HG02759 (cell line): ENCODE measurements around the gene RHOC.

Source experiments
- ATAC-seq: cut with Tn5 transposase; IDR thresholded peaks from one replicate; pipeline ENCODE4 v1.9.1; 2021; ENCODE audit warnings: mild to moderate bottlenecking, moderate library complexity; ENCODE audit not compliant: unreplicated experiment

The RHOC gene

DNA sequence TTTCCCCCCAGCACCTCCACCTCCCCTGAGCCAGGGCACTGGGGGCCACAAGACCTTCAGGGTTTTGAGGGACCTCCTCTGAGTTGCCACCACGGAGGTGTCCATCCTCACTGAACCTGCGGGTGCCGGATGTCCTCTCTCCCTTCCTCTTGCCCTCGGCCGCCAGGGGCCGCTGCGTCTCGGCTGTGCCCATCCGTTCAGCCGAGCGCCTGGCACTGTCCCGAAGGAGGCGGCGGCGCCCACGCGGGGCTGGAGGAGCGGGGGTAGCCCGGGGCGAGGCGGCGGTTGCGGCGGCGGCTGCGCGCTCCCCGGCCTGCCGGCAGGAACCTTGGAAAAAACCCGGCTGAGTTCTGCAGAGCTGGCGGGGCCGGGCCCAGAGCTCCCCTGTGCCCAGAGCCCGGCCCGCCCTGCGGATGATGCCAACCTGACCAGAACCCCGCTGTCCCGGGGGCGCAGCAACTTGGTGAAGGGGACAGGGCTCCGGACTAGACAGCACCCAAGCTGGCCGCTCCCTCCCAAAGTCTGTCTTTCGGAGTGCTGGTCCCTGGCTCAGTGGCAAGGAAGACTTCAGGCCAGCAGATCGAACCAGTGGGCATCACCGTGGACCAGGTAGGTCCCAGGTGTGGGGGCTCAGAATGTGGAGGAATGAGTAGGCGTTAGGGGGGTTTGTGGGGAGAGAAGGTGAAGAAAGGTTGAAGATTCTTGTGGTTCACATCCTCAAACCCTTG, 11.9 kb upstream of the RHOC start:
- ATAC-seq: no peak

DNA sequence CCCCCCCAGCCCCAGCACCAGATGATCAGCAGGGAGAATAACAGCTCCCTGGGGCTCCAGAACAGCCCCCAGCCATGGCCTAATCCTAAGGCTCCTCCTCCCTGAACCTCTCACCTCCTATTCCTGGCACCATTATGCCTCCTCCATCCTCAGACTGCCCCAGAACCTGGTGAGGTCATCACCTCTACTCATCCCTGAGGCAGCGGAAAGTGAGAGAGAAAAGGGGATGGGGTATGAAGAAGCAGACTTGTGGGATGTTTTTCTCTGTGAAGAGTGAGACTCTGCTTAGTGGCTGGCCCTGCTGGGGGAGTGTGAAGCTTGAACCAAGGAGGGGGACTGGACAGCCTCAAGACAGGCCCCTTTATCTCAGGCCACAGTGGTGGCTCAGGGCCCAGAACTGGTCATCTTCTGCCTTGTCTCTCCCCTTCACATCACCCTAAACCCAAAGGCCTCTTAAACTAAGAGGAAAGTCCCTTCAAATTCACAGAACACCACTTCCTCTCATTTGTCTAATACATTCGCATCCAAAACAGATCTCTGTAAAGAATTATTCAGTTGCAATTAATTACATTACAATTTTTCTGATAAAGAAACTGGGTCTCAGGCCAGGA, 10.4 kb upstream of the RHOC start:
- ATAC-seq: no peak

DNA sequence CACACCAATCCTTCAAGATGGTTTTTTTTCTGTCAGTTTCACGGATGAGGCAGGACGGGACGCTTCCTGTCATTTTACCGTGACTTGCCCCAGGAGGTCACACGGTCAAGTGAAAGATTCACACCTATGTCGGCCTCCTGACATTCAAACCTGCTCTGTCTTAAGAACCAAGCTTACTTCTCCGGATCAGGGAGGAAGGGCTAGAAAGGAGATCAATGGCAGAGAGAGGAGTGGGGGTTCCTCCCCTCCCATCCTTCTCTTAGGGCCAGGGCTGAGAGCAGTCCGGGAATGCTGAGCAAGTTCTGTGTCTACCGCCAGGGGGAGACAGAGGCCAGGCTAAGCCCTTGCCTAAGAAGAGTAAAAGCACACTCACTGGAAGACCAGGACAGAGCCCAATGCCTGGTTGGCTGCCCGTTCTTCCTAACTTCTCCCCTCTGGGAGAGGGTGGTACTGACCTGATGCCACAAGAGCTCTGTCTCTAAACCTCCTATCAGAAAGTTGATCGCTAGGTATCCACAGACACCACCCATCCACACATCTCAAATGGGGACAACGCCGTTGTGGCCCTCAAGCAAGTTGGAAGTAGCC, 9.3 kb upstream of the RHOC start:
- peak; percentile 20 for ATAC-seq

DNA sequence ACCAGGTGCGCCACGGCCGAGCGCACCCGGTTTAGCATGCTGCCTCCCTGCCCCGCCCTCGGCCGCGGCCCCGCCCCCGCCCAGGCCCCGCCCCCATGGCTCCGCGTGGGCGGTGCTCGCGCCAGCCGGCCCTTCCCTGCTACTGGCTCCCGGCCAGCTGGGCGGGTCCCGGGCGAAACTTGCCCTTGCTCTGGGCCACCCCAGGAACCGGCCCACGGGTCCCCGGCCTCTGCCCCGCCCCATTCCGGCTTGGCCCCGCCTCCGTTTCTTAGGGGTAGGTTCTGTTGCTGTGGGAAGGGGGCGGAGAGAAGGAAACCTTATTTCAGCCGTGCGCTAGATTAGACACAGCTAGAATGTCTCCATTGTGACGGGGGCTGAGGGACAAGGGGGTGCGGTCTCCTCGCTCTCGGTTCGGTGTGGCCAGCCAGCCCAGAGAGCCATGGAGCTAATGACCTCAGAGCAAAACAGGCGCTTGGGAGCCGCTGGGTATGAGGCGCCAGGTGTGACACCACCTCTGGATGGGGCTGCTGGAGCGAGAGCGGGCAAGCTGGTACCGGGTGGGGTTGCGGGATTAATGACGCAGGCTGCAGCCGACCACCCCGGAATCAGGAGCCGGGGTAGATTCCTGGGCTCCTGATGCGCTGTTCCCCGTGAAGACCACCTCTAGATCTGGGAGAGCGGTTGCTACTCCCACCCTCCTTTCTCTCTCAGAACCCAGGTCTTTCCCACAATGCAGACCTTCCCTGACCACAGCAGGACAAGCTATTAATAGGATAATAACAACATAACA, 8.5 kb upstream of the RHOC start, which contains the start of gene PPM1J:
PPM1J (minus strand) TSS at position 69 of the 790 bp plus-strand sequence; CDS start at position 38, 31 bp downstream.
- ATAC-seq: peak; percentile 81

DNA sequence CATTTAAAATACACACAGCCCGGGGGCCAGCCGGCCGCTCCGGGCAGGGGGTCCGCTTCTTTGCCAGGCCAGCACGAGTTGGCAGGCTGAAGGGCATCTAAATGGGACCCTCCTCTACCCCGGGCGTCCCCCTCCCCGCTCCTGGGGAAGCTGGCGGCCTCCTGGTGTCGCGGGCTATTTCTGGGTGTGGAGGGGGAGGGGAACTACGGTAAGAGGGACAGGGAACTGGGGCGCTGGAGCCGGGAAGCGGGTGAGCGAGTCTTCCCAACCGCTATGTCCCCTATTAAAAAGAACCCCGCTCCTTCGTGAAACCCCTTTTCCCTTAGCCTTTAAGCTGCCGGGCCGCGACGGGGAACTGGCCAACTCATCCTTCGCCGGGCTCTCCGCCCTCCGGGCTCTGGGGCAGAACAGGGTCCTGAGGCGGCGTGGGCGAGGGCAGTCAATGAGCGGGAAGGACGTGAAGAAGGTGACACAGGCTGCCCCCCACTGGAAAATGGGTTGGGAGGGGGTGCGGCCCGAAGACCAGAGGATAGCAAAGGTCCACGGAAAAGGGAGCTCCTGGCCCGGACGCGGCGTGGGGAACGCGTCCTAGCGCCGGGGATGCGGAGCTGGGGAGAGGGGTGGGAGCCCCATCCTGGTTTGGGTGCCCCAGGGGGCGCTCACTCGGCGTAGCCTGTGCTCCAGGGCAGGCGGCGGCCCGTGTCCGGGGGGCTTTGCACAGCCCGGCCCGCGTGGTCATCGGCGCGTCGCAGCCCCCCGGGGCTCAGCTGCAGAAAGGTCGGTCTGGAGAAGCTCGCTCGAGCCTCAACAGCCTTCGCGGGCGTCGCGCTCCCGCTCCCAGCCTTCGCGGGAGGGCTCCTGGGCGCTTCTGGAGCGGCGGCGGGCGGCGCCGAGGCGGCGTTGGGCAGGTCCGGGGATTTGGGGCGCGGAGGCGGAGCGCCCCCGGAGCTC, 7.7 kb upstream of the RHOC start:
- peak; percentile 8 for ATAC-seq

DNA sequence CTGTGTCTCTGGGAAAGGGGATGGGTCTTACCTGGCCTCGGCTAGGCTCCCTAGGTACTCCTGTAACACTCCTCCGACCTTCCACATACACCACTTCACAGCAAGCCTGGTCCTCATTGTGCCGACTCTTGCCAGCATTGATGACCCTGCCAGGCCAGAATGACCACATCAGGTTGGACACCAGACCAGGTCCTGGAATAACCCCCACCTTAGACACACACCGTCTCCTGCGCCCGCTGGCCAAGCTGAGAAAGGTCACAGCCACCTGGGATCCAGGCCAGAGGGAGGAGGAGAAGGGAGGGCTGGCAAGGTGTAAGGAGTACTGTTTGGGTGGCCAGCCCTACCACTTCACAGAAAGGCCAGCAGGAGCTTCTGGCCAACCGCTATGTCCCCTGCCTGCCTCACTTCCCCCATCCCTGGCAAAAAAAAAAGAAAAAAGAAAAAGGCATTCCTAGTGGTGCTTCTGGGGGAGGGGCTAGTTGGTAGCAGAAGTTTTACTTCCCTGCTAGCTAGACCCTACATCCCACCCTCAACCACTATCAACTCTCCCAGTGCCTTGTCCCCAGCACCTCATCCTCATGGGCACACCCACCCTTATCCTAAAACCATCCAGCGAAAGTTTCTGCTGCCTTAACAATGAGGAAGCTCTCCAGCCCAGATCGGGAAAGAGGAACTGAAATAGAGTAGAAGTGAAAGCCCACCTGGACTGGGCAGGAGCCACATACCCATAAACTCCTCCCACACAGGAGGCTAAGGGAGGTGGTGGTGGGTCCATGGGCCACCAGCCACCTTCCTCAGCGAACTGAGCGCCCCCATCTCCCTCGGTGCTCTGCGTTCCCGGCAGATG, 6.8 kb upstream of the RHOC start:
- ATAC-seq: peak; percentile 20

DNA sequence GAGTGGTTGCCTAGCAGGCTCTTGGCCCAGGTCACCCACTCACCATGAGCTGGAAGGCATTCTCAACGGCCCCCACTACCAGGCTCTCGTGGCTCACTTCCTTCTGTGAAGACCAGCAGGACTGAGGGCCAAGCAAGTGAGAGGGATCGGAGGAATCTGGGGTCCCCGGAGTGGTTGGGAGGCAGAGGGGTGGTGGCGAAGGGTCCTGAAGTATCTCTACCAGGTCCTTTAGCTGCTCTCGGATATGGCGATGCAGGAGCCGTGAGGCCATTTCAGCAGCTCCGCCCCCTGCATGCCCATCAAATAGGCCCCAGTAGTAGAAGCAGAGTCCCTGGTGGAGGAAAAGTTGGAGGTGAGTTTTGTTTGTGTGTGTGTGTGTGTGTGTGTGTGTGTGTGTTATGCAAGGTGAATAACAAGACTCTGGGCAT, 5.8 kb upstream of the RHOC start:
- no peak for ATAC-seq

DNA sequence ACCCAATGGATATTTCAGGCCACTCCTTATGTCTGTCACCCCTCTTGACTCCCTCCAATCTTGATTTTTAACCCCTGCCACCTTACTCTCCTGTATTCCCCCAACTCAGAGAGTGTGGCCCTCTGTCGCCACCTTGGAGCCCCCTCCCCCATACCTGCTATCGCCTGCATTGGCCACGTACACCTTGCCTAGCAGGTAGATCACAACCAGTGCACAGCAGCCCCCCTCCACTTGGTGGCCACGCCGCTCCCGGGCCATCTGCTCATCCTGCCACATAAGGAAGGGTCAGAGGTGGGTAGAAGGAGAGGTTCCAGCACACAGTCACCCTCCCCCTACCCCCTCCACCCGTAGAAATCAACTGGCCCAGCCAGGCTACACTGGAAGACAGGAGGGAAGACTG, 5.3 kb upstream of the RHOC start:
- no peak for ATAC-seq

DNA sequence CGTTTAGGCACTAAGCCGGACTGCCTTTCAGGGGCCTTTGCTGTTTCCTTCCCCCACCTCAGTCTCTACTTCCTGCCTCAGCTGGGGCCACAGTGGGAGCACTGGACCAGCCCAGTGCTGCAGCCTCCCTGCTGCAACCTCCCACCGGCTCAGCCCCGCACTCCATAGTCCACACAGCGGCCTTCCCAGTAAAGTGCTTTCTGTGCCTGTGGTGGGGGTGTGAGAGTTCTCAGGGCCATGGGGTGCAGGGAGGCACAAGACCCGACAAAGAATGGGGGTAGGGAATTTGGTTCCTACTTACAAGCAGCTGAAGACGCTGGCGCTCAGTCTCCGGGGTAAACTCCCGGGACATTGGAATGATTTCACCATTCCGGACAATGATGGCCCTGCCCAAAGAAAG, 4.7 kb upstream of the RHOC start:
- no peak for ATAC-seq

DNA sequence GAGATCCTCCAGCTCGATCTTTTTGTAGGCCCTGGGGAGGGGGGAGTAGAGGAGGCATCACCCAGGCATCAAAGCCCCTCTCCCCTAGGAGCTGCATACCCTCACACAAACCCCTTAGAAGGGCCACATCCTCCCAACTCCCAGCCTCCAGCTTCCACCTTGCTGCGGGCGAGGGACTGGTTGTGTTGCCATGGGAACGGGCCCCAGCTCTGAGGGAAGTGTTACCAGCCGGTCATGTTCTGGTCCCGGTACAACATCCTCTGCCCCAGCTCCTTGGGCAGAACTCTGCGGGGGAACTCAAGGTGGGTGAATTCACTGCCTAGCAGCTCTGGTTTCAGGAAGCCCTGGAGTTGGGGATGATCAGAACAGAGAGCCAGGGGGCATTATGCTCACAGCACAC, 4.1 kb upstream of the RHOC start:
- ATAC-seq: no peak

DNA sequence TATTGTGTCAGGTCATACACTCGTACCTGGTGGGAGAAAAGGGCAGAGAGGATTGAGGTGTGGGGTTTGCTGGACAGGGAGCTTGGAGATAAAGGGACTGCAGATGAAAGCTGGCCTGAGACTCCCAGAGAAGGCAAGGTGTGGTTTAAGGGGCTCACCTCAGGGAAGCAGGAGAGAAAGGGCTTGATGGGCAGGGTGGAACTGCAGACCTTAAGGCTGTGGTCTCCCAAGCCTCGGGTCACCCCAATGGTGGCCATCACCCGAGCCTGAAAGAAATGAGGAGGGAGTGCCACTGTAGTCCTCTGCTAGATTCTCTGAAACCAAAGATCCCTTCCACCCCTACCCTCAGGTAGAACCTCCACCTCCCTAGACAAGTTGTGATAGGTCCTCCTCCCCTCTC, 3.7 kb upstream of the RHOC start:
- ATAC-seq: no peak

DNA sequence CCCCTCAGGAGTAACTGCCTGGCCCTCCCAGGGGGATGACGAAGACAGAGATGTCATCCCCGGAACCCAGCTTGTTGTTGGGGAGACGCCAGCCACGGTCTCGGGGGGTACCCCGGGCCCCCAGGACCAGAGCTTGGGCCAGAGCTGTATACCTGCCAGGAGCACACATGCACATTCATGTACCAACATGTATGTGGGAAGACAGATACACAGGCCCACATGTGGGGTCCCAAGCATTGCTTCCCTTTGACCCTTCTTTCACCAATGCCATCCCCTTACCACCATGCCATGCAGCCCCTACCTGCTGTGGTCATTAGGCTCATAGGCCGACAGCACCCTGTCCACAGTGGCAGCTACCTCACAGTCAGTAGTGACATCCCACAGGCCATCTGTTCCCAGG, 3.2 kb upstream of the RHOC start:
- no peak for ATAC-seq

DNA sequence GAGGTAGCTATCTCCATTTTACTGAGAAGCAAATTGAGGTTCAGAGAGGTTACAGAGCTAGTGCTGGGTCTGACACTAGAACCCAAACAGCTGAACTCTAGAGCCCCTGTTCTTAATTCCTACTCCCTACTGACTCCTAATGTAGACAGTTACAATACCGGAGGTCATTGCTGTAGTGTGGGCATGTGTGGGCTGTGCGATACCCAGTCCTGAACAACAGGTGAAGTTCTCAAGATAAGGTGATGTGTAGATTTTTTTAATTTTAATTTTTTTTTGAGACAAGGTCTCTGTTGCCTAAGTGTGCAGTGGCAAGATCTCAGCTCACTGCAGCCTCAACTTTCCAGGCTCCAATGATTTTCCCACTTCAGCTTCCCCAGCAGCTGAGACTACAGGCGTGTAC, 1.6 kb upstream of the RHOC start:
- ATAC-seq: no peak

DNA sequence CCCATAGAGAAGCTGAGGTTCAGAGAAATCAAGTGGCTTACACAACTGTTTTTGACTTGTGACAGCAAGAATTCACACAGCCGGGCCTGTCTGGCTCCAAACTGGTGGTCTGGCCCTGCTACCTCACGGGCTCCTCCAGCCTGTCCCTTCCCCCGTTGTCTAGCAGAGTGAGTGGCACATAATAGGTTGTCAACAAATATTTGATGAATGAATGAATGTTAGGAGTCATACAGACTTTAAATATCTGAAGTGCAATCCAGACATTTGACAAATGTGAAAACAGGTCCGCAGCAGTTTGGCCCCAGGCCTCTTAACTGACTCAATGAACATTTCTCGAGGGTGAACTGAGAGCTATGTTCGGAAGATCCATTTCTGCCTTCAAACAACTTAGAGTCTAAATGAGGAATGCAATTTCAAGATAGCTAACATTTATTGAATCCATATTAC, 1.1 kb upstream of the RHOC start:
- no peak for ATAC-seq

DNA sequence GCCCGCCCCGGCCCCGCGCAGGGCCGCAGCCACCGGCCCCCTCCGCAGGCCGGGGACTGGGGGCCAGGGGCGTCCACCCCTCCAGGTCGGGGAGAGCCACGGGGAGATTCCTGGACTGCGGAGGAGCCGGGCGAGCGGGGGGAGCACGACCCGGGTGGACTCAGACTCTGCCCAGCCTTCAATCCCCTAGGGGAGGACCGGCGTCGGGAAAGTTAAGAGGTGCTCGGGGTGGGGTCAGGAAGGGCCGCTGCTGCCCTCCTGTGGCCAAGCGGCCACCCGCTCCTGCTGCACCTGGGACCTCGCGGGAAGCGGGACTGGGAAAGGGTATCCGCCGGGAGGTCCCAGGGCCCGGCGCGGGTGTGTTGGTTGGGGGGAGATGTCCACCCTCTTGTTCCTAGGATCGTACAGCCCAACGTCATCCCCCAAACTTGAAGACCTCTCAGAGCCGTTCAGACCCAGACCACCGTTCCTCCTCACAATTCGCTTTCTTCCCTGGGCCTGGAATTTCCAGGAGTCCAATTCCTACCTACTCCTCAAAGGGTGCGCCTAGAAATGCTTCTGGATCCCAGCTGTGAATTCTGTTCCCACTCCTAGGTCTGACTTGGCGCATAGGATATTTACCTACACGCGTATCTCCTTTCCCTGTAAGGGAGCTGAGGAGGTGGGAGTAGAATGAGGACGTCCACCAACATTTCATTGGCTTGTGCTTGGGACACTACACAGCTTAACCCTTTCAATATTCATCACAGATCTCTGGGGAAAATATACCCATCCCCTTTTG, 484 bp upstream of the RHOC start:
- ATAC-seq: peak; percentile 74

DNA sequence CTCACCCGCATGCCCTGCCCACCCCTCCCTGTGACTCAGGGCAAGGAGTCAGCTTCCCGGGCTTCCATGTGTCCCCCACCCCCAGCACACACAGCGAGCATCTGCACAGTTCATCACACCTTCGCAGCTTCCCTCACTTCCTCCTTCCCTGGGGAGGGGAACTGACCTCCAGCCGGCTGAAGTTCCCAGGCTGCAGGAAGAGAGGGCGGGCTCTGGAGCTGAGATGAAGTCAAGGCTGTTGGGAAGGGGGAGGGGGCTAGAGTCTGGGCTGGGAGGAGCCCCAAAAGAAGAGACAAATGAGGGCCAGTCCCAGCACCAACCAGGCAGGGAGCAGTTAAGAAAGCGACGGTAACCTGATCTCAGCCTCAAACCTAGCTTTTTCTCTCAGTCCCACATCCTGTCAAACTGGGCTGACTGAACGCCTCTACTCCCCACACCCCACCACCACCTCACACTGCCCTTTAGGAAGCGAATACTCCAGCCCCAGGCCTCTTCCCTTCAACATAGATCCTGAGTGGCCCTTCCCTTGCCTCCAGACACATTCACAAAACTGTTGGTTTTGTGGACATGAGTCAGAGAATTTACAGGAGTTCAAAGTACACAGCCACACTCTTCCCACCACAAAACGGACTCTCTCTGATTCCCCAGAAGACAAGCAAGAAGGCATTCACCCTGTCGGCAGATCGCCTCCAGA, 1.8 kb downstream of the RHOC start:
- ATAC-seq: peak; percentile 47

DNA sequence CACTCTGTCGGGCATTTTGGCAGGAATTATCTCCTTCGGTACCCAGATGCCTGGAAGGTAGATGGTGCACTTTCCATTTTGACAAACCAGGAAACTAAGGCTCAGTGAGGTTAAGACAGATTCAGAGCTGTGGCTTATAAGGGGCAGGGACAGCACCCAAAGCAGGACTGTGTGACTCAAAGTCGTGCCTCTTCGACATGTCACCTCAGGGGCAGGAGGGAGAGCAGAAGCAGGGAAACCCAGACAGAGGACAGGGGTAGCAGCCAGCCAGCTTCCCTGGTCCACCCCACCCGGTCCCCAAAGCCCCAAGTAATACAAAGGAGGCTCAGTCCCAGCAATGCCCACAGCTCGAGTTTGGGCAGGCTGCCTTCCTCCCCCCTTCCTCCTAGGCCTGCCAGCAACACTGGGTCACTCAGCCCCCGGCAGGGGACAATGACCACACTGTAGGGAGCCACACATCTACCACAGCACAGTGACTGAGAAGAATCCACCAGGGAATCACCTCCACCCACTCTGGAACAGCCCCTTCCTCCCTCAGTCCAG, 2.5 kb downstream of the RHOC start:
- no peak for ATAC-seq

DNA sequence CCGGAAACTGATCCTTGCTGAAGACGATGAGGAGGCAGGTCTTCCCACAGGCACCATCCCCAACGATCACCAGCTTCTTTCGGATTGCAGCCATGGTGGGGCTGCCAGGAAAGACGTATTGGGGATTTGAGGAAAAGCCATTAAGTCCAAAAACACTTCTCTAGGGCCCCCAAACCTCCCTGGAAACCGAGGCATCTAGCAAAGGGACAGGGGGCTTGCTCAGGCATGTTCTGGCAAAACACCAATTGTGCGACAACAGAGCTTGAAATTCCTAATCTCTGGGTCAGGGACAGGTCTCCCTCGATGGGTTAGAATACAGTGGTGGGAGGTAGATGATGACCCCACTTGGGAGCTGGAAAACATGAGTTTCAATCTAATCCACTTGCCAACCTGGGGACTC, 3.2 kb downstream of the RHOC start:
- no peak for ATAC-seq
